SKM-1 (cell line): ENCODE results near the gene FMC1.

ENCODE experiments used
- DNase-seq: peaks from one replicate; lab custom pipeline; 2025; ENCODE audit not compliant: unreplicated experiment; lab: John Stamatoyannopoulos, UW

FMC1 gene

GRCh38 chr7:139370943-139371313, 29.8 kb downstream of the FMC1 start:
- no peak for DNase-seq

GRCh38 chr7:139374246-139374645, 33.1 kb downstream of the FMC1 start:
- no peak for DNase-seq

GRCh38 chr7:139382439-139382838, 41.3 kb downstream of the FMC1 start:
- DNase-seq, result no peak

- DNase-seq, result no peak
Measured at GRCh38 chr7:139384611-139385010, 43.5 kb downstream of the FMC1 start.

- no peak for DNase-seq
Measured at GRCh38 chr7:139387594-139387993, 46.5 kb downstream of the FMC1 start.

- no peak for DNase-seq
Measured at GRCh38 chr7:139389091-139389490, 48.0 kb downstream of the FMC1 start.

GRCh38 chr7:139389774-139390173, 48.6 kb downstream of the FMC1 start:
- DNase-seq, result no peak

- DNase-seq, result no peak
Measured at GRCh38 chr7:139393621-139394211, 52.6 kb downstream of the FMC1 start.

GRCh38 chr7:139394540-139394939, 53.4 kb downstream of the FMC1 start:
- no peak for DNase-seq
